Subcutaneous abdominal adipose tissue (tissue), 5 donors: Measurements from ENCODE around the gene MTR.
"Not testable (repeated sequence)": the region's sequence is repeated elsewhere in the genome, so short reads cannot be mapped to it uniquely, and the experiment has no call there.

ENCODE experiments used
- H3K27ac ChIP-seq: one replicate; pipeline ENCODE4 v1.7.0; 2013; ENCODE audit warnings: low read depth, mild to moderate bottlenecking, inconsistent platforms, low read length, moderate library complexity
- H3K27me3 ChIP-seq, 5 donors: one replicate each; pipeline ENCODE4 v1.7.0; 2013; ENCODE audit warnings: low read length in 5 of 5, inconsistent platforms in 1 of 5; ENCODE audit not compliant: control insufficient read depth in 5 of 5, insufficient read depth in 4 of 5
- H3K36me3 ChIP-seq, 5 donors: one replicate each; pipeline ENCODE4 v1.7.0; 2013; ENCODE audit warnings: low read length in 5 of 5; ENCODE audit not compliant: control insufficient read depth in 5 of 5, insufficient read depth in 5 of 5
- H3K4me1 ChIP-seq, 5 donors: one replicate each; pipeline ENCODE4 v1.7.0; 2013; ENCODE audit warnings: low read length in 5 of 5, mild to moderate bottlenecking in 3 of 5, moderate library complexity in 1 of 5; ENCODE audit not compliant: control insufficient read depth in 5 of 5, insufficient read depth in 5 of 5
- H3K4me3 ChIP-seq, 5 donors: one replicate each; pipeline ENCODE4 v1.7.0; 2013; ENCODE audit warnings: low read length in 5 of 5, low read depth in 1 of 5
- H3K9ac ChIP-seq, 5 donors: one replicate each; pipeline ENCODE4 v1.7.0; 2013; ENCODE audit warnings: low read length in 5 of 5, mild to moderate bottlenecking in 4 of 5, moderate library complexity in 3 of 5
- H3K9me3 ChIP-seq, 5 donors: one replicate each; pipeline ENCODE4 v1.7.0; 2013; ENCODE audit warnings: low read length in 5 of 5; ENCODE audit not compliant: control insufficient read depth in 5 of 5
- donor health status: healthy.
- donor health status: healthy.
- donor health status: healthy.
- donor health status: healthy.
- donor health status: healthy.

The MTR gene

GRCh38 chr1:236856649-236857048 lies 61.6 kb downstream of the MTR start:
- not testable (repeated sequence) for H3K27ac ChIP-seq, H3K27me3 ChIP-seq, H3K9ac ChIP-seq, H3K4me3 ChIP-seq, H3K4me1 ChIP-seq, H3K9me3 ChIP-seq
- peaks cover 52 to 85% (median 56%) of the 10 kb centered on the region in 5 donors for H3K36me3 ChIP-seq

GRCh38 chr1:236858165-236858564 lies 63.1 kb downstream of the MTR start:
- Histone ChIP-seq H3K9ac (no peak overlapping the region), H3K27ac (no peak overlapping the region), H3K27me3 (no peaks in the 10 kb centered on the region), H3K9me3 (no peaks in the 10 kb centered on the region), H3K4me1 (peaks cover 0 to 14% (median 8%) of the 10 kb centered on the region in 5 donors), H3K4me3 (no peak overlapping the region), H3K36me3 (peaks cover 45 to 87% (median 59%) of the 10 kb centered on the region in 5 donors)

- Histone ChIP-seq H3K9ac (no peak overlapping the region), H3K27me3 (no peaks in the 10 kb centered on the region), H3K4me3 (no peak overlapping the region), H3K4me1 (peaks cover 0 to 14% (median 8%) of the 10 kb centered on the region in 5 donors), H3K27ac (no peak overlapping the region), H3K36me3 (peaks cover 40 to 85% (median 59%) of the 10 kb centered on the region in 5 donors), H3K9me3 (no peaks in the 10 kb centered on the region)
Measured at GRCh38 chr1:236860101-236860500, 65.0 kb downstream of the MTR start.

DNA sequence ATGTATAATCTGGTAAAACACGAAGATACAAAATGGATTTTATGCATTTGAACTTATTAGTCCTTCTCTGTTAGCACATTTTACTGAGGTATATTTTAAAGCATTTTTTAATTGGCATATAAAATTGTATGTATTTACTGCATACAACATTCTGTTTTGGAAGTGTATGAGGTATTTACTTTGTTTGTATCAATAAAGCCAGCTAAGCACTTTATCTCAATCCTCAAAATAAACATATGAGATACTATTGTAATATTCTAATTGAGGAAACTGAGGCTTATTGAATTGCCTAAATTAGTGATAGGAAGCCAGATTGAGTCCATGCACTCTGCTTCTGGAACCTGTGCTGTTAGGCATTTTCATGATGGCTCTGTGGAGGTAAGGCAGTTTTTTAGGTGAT lies 65.6 kb downstream of the MTR start:
- Histone ChIP-seq H3K27me3 (no peaks in the 10 kb centered on the region), H3K4me3 (no peak overlapping the region), H3K27ac (no peak overlapping the region), H3K36me3 (peaks cover 36 to 80% (median 58%) of the 10 kb centered on the region in 5 donors), H3K9me3 (no peaks in the 10 kb centered on the region), H3K4me1 (peaks cover 0 to 14% (median 8%) of the 10 kb centered on the region in 5 donors), H3K9ac (no peak overlapping the region)

DNA sequence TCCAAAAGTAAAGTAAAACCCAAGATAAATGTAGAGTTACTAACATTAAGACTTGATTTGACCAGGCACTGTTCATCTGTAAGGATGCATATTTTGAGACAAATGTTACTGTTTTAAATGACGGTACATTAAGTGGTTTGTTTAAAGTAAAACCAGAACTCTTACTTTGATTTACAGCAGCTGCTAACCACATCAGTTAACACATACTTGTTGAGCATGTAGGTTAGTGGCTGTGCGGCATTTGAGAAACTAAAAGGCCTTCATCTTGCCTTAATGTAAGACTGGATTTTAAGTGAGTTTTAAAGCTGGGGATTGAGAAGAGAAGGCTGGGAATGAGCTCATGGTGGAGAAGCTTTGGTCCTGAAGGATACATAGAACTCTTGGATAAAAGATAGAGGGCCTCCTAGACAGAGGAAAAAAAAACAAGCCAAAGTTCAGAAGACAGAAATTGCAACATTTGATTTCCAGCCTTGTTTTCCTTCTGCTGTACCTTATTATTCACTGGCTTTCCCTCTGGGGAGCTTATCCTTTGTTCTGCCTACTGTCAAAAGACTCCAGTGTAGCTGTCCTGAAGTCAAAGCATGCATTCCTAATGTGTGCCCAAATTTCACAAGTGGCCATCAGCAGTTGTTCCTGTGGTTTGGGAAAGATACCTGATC lies 66.6 kb downstream of the MTR start:
- peaks cover 0 to 14% (median 8%) of the 10 kb centered on the region in 5 donors for H3K4me1 ChIP-seq
- no peak overlapping the region for H3K9ac ChIP-seq
- H3K4me3 ChIP-seq, result no peak overlapping the region
- no peaks in the 10 kb centered on the region for H3K27me3 ChIP-seq
- H3K27ac ChIP-seq, result no peak overlapping the region
- H3K36me3 ChIP-seq, result peaks cover 33 to 77% (median 54%) of the 10 kb centered on the region in 5 donors
- no peaks in the 10 kb centered on the region for H3K9me3 ChIP-seq

GRCh38 chr1:236862219-236862591 lies 67.1 kb downstream of the MTR start:
- no peak overlapping the region for H3K4me3 ChIP-seq
- H3K9ac ChIP-seq, result no peak overlapping the region
- H3K27ac ChIP-seq, result no peak overlapping the region
- H3K9me3 ChIP-seq, result no peaks in the 10 kb centered on the region
- H3K4me1 ChIP-seq, result peaks cover 0 to 14% (median 8%) of the 10 kb centered on the region in 5 donors
- H3K27me3 ChIP-seq, result no peaks in the 10 kb centered on the region
- H3K36me3 ChIP-seq, result peaks cover 33 to 77% (median 57%) of the 10 kb centered on the region in 5 donors

DNA sequence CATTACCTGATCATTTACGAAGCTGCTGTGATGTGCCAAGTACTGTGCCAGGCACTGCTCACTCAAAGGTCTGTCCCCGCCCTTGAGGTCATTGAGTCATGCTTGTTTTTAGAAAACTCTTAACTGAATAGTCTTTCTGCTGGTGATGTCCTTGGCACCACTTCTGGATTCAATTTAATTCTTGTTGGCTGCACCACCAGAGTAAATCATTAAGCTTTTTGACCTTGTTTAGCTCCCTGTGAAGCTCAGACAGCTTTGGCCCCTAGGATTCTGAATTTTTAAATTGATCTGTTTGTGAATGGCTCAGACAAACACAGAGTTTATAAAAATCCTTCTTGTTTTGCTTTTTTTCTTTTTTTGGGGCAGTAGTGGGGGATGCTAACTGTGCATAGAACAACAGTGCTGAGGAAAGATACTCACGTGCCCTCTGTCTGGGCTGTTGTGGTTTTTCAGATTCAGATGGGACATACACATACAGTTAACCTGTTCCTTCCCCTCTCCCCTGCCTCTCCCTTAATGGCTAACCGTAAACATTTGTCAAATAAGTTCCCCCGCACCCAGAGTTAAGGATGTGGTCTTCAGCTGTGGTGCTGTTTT lies 67.6 kb downstream of the MTR start:
- Histone ChIP-seq H3K4me3 (no peak overlapping the region), H3K27ac (no peak overlapping the region), H3K9ac (no peak overlapping the region), H3K27me3 (no peaks in the 10 kb centered on the region), H3K36me3 (peaks cover 35 to 77% (median 53%) of the 10 kb centered on the region in 5 donors), H3K4me1 (peaks cover 0 to 14% (median 8%) of the 10 kb centered on the region in 5 donors), H3K9me3 (no peaks in the 10 kb centered on the region)

GRCh38 chr1:236864211-236864610 lies 69.1 kb downstream of the MTR start:
- no peak overlapping the region for H3K27ac ChIP-seq
- no peaks in the 10 kb centered on the region for H3K27me3 ChIP-seq
- H3K9ac ChIP-seq, result no peak overlapping the region
- no peaks in the 10 kb centered on the region for H3K9me3 ChIP-seq
- peaks cover 28 to 67% (median 45%) of the 10 kb centered on the region in 5 donors for H3K36me3 ChIP-seq
- H3K4me1 ChIP-seq, result peaks cover 0 to 14% (median 8%) of the 10 kb centered on the region in 5 donors
- H3K4me3 ChIP-seq, result no peak overlapping the region

GRCh38 chr1:236864996-236865817 lies 70.1 kb downstream of the MTR start:
- Histone ChIP-seq H3K36me3 (peaks cover 23 to 66% (median 41%) of the 10 kb centered on the region in 5 donors), H3K9ac (no peak overlapping the region), H3K27me3 (no peaks in the 10 kb centered on the region), H3K4me1 (peaks cover 0 to 14% (median 8%) of the 10 kb centered on the region in 5 donors), H3K4me3 (no peak overlapping the region), H3K9me3 (no peaks in the 10 kb centered on the region), H3K27ac (no peak overlapping the region)

DNA sequence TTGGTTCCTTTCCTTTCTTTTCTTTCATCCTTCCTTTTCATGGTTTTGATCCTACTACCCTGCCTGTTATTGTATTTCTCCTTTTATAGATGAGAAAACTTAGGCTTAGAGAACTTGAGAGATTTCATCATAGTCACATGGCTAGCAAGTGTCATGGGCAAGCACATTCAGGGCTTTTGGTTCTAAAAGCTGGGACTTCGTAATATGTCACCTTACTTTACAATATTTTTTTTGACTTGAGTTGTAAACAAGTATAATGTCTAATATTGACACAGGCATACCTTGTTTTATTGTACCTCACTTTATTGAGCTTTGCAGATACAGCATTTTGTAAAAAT lies 70.7 kb downstream of the MTR start:
- Histone ChIP-seq H3K36me3 (peaks cover 25 to 68% (median 35%) of the 10 kb centered on the region in 5 donors), H3K4me1 (peaks cover 0 to 14% (median 8%) of the 10 kb centered on the region in 5 donors), H3K27me3 (no peaks in the 10 kb centered on the region), H3K9me3 (no peaks in the 10 kb centered on the region), H3K9ac (no peak overlapping the region), H3K4me3 (no peak overlapping the region), H3K27ac (no peak overlapping the region)
